Heart left ventricle (tissue), 16 donors: ENCODE results near the gene FGD3. TPM values are rescaled to one million over a fixed set of nuclear protein-coding genes. Genes with fewer than 3 reads are reported as not detected.

Source experiments
- ATAC-seq, 4 donors: fragments of 200-7000 bp; cut with Tn5 transposase; one replicate each; pipeline ENCODE4 v1.9.1; 2020 to 2022; ENCODE audit warnings: moderate library complexity in 4 of 4, mild to moderate bottlenecking in 3 of 4, moderate number of reproducible peaks in 1 of 4
- DNase-seq, 5 donors: peaks; one replicate each; pipeline ENCODE4 v3.0.0-alpha.2; 2020
- H3K27ac ChIP-seq, 12 donors: fragments of 200-600 bp; sonication (generic) in 4 of 12; one replicate each; pipeline versions ENCODE4 v1.5.0 to v1.8.0; 2016 to 2022; ENCODE audit warnings: mild to moderate bottlenecking in 2 of 12
- H3K27me3 ChIP-seq, 9 donors: fragments of 200-600 bp; sonication (generic) in 2 of 9; one replicate each; pipeline versions ENCODE4 v1.5.1 to v1.8.0; 2016 to 2022; ENCODE audit warnings: mild to moderate bottlenecking in 3 of 9
- H3K36me3 ChIP-seq, 9 donors: fragments of 200-600 bp; sonication (generic) in 2 of 9; one replicate each; pipeline versions ENCODE4 v1.5.0 to v1.8.0; 2018 to 2022; ENCODE audit warnings: mild to moderate bottlenecking in 2 of 9
- H3K4me1 ChIP-seq, 12 donors: fragments of 200-600 bp; sonication (generic) in 4 of 12; one replicate each; pipeline versions ENCODE4 v1.5.0 to v1.8.0; 2016 to 2022; ENCODE audit warnings: mild to moderate bottlenecking in 3 of 12
- H3K4me3 ChIP-seq, 12 donors: fragments of 200-600 bp; sonication (generic) in 4 of 12; one replicate each; pipeline versions ENCODE4 v1.5.0 to v1.8.0; 2017 to 2022; ENCODE audit warnings: mild to moderate bottlenecking in 9 of 12, moderate library complexity in 4 of 12
- H3K9me3 ChIP-seq, 12 donors: fragments of 200-600 bp; sonication (generic) in 4 of 12; one replicate each; pipeline versions ENCODE4 v1.5.0 to v1.8.0; 2016 to 2022; ENCODE audit warnings: mild to moderate bottlenecking in 1 of 12
- CTCF ChIP-seq, 12 donors: fragments of 200-600 bp; sonication (generic) in 4 of 12; IDR thresholded peaks; one replicate each; pipeline versions ENCODE4 v1.5.0 to v1.8.0; 2018 to 2022; ENCODE audit warnings: antibody characterized with exemption in 12 of 12, mild to moderate bottlenecking in 5 of 12
- POLR2A ChIP-seq, 2 donors: fragments of 450-650 bp; IDR thresholded peaks; one replicate each; pipeline ENCODE4 v1.6.1; 2017; ENCODE audit warnings: antibody characterized with exemption in 2 of 2, mild to moderate bottlenecking in 2 of 2, moderate library complexity in 2 of 2
- WGBS, 4 donors: extraction: QIAGEN DNeasy Blood & Tissue Kit in 2 of 4; methylation state at CpG; one replicate each; pipeline versions ENCODE4 v1.1.5 to v1.1.7; 2013 to 2018; 5-methylcytosine and 5-hydroxymethylcytosine counted together
- intact Hi-C, 10 donors: fragments of 100-400 bp; cut with DNase I; formaldehyde crosslinking; loops; one replicate each; pipeline versions ENCODE4 v1.11.1 to v1.14.2; 2022
- polyA plus RNA-seq, 2 donors: library from polyadenylated mRNA; stranded (reverse); fragments of 200-250 nt; gene quantifications; one replicate each; pipeline ENCODE4 v1.2.3, GENCODE V29; 2013
- total RNA-seq, 9 donors: library from RNA; depleted of rRNA in 2 of 9; stranded (reverse); fragments of >200 nt in 2 of 9; fragmentation: NEBNext Ultra II Directional in 3 of 9; extraction: Animal tissue kit (Norgen Biotek cat#: 25700) in 3 of 9; gene quantifications; one replicate each; pipeline versions ENCODE4 v1.1.0 to v1.2.4, GENCODE V29; 2016 to 2023
- donor health status: ischemic (EF 13 %, LVEDD 7.1; RV severe dilation, severe dysfunction).
- donor health status: healthy with polysubstance abuse.
- donor health status: DM: no; HTN: yes; CAD: no.
- donor health status: DM: no; HTN: no; CAD: no.
- donor health status: ischemic (EF 25% LVEDD 6.9; RV normal size, moderate dysfunction).
- donor health status: ischemic (EF 25% LVEDD 5.7; RV mildly dilated, moderate dysfunction).
- donor health status: healthy.
- donor health status: DM: yes; HTN: yes; CAD: no.
- donor health status: ischemic (EF 35%, LVEDD 5.7; RV mildly dilated, moderate dysfunction).
- donor health status: nonischemic (EF 11% LVEDD 7.7; RV severe dilation, severe dysfunction).
- donor health status: DM: yes; HTN: yes; CAD: no.
- donor health status: PGD.
- donor health status: ischemic (EF 29% LVEDD 5.4; RV normal size, mild dysfunction).
- donor health status: nonischemic (EF 23%, LVEDD 6.1; RV moderate dilation, normal function).

Gene FGD3
- total and polyA plus RNA-seq, 11 donors = 1.2 to 11.2 (median 1.8) TPM

DNA sequence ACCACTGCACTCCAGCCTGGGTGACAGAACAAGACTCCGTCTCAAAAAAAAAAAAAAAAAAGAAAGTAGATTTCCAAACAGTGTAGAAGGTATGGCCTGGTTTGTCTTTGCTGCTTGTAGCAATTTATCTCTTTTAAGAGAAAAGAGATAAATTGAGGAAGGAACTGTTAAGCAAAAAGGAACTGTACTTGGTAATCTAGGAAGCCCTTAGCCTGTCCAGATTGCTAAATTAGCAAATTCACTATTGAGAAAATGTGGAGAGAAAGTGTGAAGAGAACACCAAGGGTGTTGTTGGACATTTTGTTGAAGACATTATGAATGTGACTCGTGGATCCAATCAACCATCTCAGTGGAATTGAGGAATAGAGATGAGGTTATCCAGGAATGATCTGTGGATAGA, 98.2 kb downstream of the FGD3 start:
- Histone ChIP-seq H3K36me3 (no peaks in the 10 kb centered on the region), H3K9me3 (peaks cover 0 to 6% (median 0%) of the 10 kb centered on the region in 12 donors), H3K4me3 (no peak overlapping the region), H3K27ac (no peak overlapping the region), H3K4me1 (peaks cover 0 to 16% (median 0%) of the 10 kb centered on the region in 12 donors), H3K27me3 (no peaks in the 10 kb centered on the region)
- intact Hi-C loops = no loop called here
- TF ChIP-seq CTCF (IDR thresholded peaks at IDR 0.05) = no peak
- no peak for TF ChIP-seq POLR2A (IDR thresholded peaks at IDR 0.05)
- 81 to 91% (median 86%) methylated on average over 2 of the region's 2 CpGs for WGBS, 4 donors
- ATAC-seq (no peak), DNase-seq (no peak)

- no peak overlapping the region for H3K4me3 ChIP-seq
- peaks cover 0 to 18% (median 6%) of the 10 kb centered on the region in 12 donors for H3K4me1 ChIP-seq
- intact Hi-C loops = no loop called here
- peaks cover 0 to 6% (median 0%) of the 10 kb centered on the region in 12 donors for H3K9me3 ChIP-seq
- ATAC-seq = no peak
- H3K36me3 ChIP-seq = no peaks in the 10 kb centered on the region
- H3K27ac ChIP-seq = no peak overlapping the region
- TF ChIP-seq CTCF (IDR thresholded peaks at IDR 0.05) = no peak
- TF ChIP-seq POLR2A (IDR thresholded peaks at IDR 0.05) = no peak
- 83 to 94% (median 90%) methylated on average over 8 of the region's 8 CpGs for WGBS, 4 donors
- no peaks in the 10 kb centered on the region for H3K27me3 ChIP-seq
- DNase-seq = peak in 1 of 5 donors; percentile 20
Measured at GRCh38 chr9:93048566-93049448, 101.5 kb downstream of the FGD3 start.

GRCh38 chr9:93049491-93049890, 102.2 kb downstream of the FGD3 start:
- ATAC-seq (no peak), DNase-seq (peak in 1 of 5 donors; percentile 33)
- no peak for TF ChIP-seq POLR2A (IDR thresholded peaks at IDR 0.05)
- TF ChIP-seq CTCF (IDR thresholded peaks at IDR 0.05) = no peak
- intact Hi-C loops = no loop called here
- Histone ChIP-seq H3K36me3 (no peaks in the 10 kb centered on the region), H3K4me3 (no peak overlapping the region), H3K27ac (no peak overlapping the region), H3K4me1 (peaks cover 0 to 18% (median 8%) of the 10 kb centered on the region in 12 donors), H3K9me3 (peaks cover 0 to 6% (median 0%) of the 10 kb centered on the region in 12 donors), H3K27me3 (no peaks in the 10 kb centered on the region)
- 76 to 88% (median 82%) methylated on average over 3 to 4 of the region's 4 CpGs for WGBS, 4 donors

DNA sequence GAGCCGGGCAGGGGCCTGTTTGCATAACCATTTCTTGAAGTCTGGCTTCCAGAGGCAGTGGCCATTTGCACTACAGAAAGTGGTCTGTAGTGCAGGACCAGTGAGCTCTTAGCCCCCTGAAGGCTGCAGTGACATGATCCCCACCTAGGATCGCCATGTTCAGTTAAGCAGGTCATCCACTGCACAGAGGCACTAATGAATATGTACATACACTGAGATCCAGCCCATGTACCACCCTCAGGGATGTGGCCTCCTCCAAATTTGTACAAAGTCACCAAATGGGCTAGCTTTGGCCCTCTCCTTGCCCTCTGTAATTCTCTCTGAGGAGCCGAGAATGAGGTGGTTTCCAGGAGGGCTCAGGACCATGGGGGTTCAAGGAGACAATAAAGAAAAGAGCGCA, 102.9 kb downstream of the FGD3 start:
- 90 to 99% (median 94%) methylated on average over 4 of the region's 4 CpGs for WGBS, 4 donors
- peaks cover 0 to 6% (median 0%) of the 10 kb centered on the region in 12 donors for H3K9me3 ChIP-seq
- no peak overlapping the region for H3K4me3 ChIP-seq
- ATAC-seq (no peak), DNase-seq (peak in 1 of 5 donors; percentile 18)
- TF ChIP-seq POLR2A (IDR thresholded peaks at IDR 0.05) = no peak
- TF ChIP-seq CTCF (IDR thresholded peaks at IDR 0.05) = no peak
- H3K27ac ChIP-seq = no peak overlapping the region
- no peaks in the 10 kb centered on the region for H3K36me3 ChIP-seq
- intact Hi-C loops = loop anchor here in 1 of 10 donors (5.0 kb wide), 1 partner anchor 47 kb away; the partner anchor contains the start of gene CARD19
- no peaks in the 10 kb centered on the region for H3K27me3 ChIP-seq
- H3K4me1 ChIP-seq = peaks cover 0 to 18% (median 8%) of the 10 kb centered on the region in 12 donors
